ENCODE measurements around the gene DCAF16.

- TF ChIP-seq POLR2A (IDR thresholded peaks at IDR 0.05; ENCODE audit: low read depth, low read length) (no peak), TAF1 (IDR thresholded peaks at IDR 0.05; ENCODE audit: borderline replicate concordance, low read depth, low read length) (no peak), POLR2AphosphoS5 (IDR thresholded peaks at IDR 0.05; ENCODE audit: low read depth, low read length) (no peak)
Measured at GRCh38 chr4:17807446-17807845, 3.1 kb downstream of the DCAF16 start.

All from GM12892 (cell line).